ENCODE measurements around the gene PLEKHJ1. TPM values are rescaled to one million over a fixed set of nuclear protein-coding genes. Genes with fewer than 3 reads are reported as not detected.

Gene PLEKHJ1
- total RNA-seq, 6 donors from 2014 or later = 67.2 to 114 (median 79.3) TPM

DNA sequence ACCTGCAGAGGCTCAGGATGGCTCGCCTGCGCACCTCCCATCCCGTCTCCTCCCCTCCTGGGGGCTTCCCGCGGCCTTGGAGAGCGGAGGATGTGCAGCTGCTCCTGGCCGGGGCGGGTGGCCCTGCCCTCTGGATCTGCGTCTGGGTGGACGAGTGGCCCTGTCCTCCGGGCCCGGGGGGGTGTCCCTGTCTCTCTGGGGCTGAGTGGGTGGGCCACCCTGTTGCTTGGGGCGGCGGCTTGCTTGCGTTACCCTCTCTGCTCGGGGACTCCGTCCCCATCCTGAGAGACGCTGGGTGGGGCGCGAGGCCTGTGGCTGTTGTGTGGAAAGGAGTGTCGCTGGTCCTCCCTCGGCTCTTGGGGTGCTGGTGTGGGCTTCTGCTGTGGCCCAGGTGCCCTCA lies 37.8 kb downstream of the PLEKHJ1 start:
- peaks cover 9 to 76% (median 66%) of the 10 kb centered on the region in 4 donors for H3K36me3 ChIP-seq
- DNase-seq = peak in 1 of 2 donors; percentile 78

GRCh38 chr19:2197270-2197669 lies 38.9 kb downstream of the PLEKHJ1 start:
- Histone ChIP-seq H3K9me3 (no peaks in the 10 kb centered on the region), H3K36me3 (peaks cover 9 to 78% (median 66%) of the 10 kb centered on the region in 4 donors), H3K27ac (no peak overlapping the region), H3K27me3 (no peaks in the 10 kb centered on the region), H3K4me3 (no peak overlapping the region), H3K4me1 (peaks cover 0 to 6% (median 0%) of the 10 kb centered on the region in 4 donors)
- DNase-seq = peak in 1 of 2 donors; percentile 72
- WGBS, 2 donors = 93 to 94% methylated on average over 6 to 15 of the region's 15 CpGs
- TF ChIP-seq POLR2AphosphoS5 (IDR thresholded peaks at IDR 0.05) (no peak), POLR2A (IDR thresholded peaks at IDR 0.05) (no peak), EP300 (IDR thresholded peaks at IDR 0.05) (no peak)
- TF ChIP-seq, protein P1, sequence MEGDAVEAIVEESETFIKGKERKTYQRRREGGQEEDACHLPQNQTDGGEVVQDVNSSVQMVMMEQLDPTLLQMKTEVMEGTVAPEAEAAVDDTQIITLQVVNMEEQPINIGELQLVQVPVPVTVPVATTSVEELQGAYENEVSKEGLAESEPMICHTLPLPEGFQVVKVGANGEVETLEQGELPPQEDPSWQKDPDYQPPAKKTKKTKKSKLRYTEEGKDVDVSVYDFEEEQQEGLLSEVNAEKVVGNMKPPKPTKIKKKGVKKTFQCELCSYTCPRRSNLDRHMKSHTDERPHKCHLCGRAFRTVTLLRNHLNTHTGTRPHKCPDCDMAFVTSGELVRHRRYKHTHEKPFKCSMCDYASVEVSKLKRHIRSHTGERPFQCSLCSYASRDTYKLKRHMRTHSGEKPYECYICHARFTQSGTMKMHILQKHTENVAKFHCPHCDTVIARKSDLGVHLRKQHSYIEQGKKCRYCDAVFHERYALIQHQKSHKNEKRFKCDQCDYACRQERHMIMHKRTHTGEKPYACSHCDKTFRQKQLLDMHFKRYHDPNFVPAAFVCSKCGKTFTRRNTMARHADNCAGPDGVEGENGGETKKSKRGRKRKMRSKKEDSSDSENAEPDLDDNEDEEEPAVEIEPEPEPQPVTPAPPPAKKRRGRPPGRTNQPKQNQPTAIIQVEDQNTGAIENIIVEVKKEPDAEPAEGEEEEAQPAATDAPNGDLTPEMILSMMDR (IDR thresholded peaks at IDR 0.05) = no peak
- no peak for ATAC-seq (ENCODE audit: low FRiP score in 2 of 2)

More for the DNA sequence above, 37.8 kb downstream of the PLEKHJ1 start:
- WGBS, 2 donors = 93 to 98% methylated on average over 9 to 22 of the region's 22 CpGs
- H3K27ac ChIP-seq = no peak overlapping the region
- TF ChIP-seq, protein P1 (IDR thresholded peaks at IDR 0.05) = no peak
- no peak for TF ChIP-seq POLR2AphosphoS5 (IDR thresholded peaks at IDR 0.05)
- no peak for TF ChIP-seq POLR2A (IDR thresholded peaks at IDR 0.05)
- TF ChIP-seq EP300 (IDR thresholded peaks at IDR 0.05) = no peak
- peaks cover 0 to 6% (median 0%) of the 10 kb centered on the region in 4 donors for H3K4me1 ChIP-seq
- H3K9me3 ChIP-seq = no peaks in the 10 kb centered on the region
- no peak for ATAC-seq (ENCODE audit: low FRiP score in 2 of 2)
- no peak overlapping the region for H3K4me3 ChIP-seq
- H3K27me3 ChIP-seq = no peaks in the 10 kb centered on the region

GRCh38 chr19:2195914-2196313 lies 40.2 kb downstream of the PLEKHJ1 start:
- WGBS, 2 donors = 94 to 100% methylated on average over 6 to 10 of the region's 19 CpGs
- Histone ChIP-seq H3K27ac (no peak overlapping the region), H3K4me3 (no peak overlapping the region), H3K36me3 (peaks cover 9 to 85% (median 71%) of the 10 kb centered on the region in 4 donors), H3K9me3 (no peaks in the 10 kb centered on the region), H3K4me1 (peaks cover 0 to 6% (median 0%) of the 10 kb centered on the region in 4 donors), H3K27me3 (no peaks in the 10 kb centered on the region)
- ATAC-seq (ENCODE audit: low FRiP score in 2 of 2) = no peak
- TF ChIP-seq, protein P1 (IDR thresholded peaks at IDR 0.05) = no peak
- TF ChIP-seq EP300 (IDR thresholded peaks at IDR 0.05) (no peak), POLR2A (IDR thresholded peaks at IDR 0.05) (no peak), POLR2AphosphoS5 (IDR thresholded peaks at IDR 0.05) (no peak)
- peak in 1 of 2 donors; percentile 74 for DNase-seq

GRCh38 chr19:2195361-2195760 lies 40.8 kb downstream of the PLEKHJ1 start:
- WGBS, 2 donors = 95 to 100% methylated on average over 5 to 13 of the region's 13 CpGs
- DNase-seq = no peak
- Histone ChIP-seq H3K4me3 (no peak overlapping the region), H3K27me3 (no peaks in the 10 kb centered on the region), H3K4me1 (peaks cover 0 to 6% (median 0%) of the 10 kb centered on the region in 4 donors), H3K9me3 (no peaks in the 10 kb centered on the region), H3K36me3 (peaks cover 9 to 86% (median 73%) of the 10 kb centered on the region in 4 donors), H3K27ac (no peak overlapping the region)
- no peak for ATAC-seq (ENCODE audit: low FRiP score in 2 of 2)
- TF ChIP-seq EP300 (IDR thresholded peaks at IDR 0.05) = no peak
- no peak for TF ChIP-seq POLR2A (IDR thresholded peaks at IDR 0.05)
- TF ChIP-seq, protein P1 (IDR thresholded peaks at IDR 0.05) = no peak
- TF ChIP-seq POLR2AphosphoS5 (IDR thresholded peaks at IDR 0.05) = no peak

GRCh38 chr19:2194513-2195078 lies 41.5 kb downstream of the PLEKHJ1 start:
- DNase-seq (peak in 1 of 2 donors; percentile 59), ATAC-seq (ENCODE audit: low FRiP score in 2 of 2) (no peak)
- Histone ChIP-seq H3K27ac (no peak overlapping the region), H3K36me3 (peaks cover 9 to 87% (median 72%) of the 10 kb centered on the region in 4 donors), H3K27me3 (no peaks in the 10 kb centered on the region), H3K4me1 (peaks cover 0 to 6% (median 0%) of the 10 kb centered on the region in 4 donors), H3K9me3 (no peaks in the 10 kb centered on the region), H3K4me3 (no peak overlapping the region)
- no peak for TF ChIP-seq POLR2AphosphoS5 (IDR thresholded peaks at IDR 0.05)
- 94 to 95% methylated on average over 17 to 20 of the region's 25 CpGs for WGBS, 2 donors
